HepG2 (cell line): ENCODE results near the gene GIPC3. TPM values are rescaled to one million over a fixed set of nuclear protein-coding genes. Genes with fewer than 3 reads are reported as not detected.
A peak's percentile ranks its signal among the peaks of the same experiment; 100 is the strongest.

Experiments used
- CENPT ChIP-seq: sonication (generic); formaldehyde crosslinking; IDR thresholded peaks from 2 replicates; pipeline ENCODE4 v1.8.0; 2022; ENCODE audit warnings: low read depth, mild to moderate bottlenecking, moderate library complexity, missing genetic modification reagents
- CREM ChIP-seq, 2 experiments: sonication (generic) in 1 of 2; formaldehyde crosslinking in 1 of 2; IDR thresholded peaks; 2 replicates each; pipeline versions ENCODE4 v1.4.0 to v1.6.1; 2016 to 2020; ENCODE audit warnings: antibody characterized with exemption in 1 of 2, mild to moderate bottlenecking in 1 of 2, missing genetic modification reagents in 1 of 2
- HNF4A ChIP-seq: sonication (generic); formaldehyde crosslinking; IDR thresholded peaks from 2 replicates; pipeline ENCODE4 v1.4.0; 2020; ENCODE audit warnings: missing genetic modification reagents
- MAFK ChIP-seq, 2 experiments: IDR thresholded peaks in 1 of 2; conservative IDR thresholded peaks in 1 of 2; 2 replicates each; pipeline ENCODE4 v1.6.1; 2011; ENCODE audit warnings: improper control_type of control experiment in 2 of 2, low read length in 2 of 2
- NRL ChIP-seq: sonication (generic); formaldehyde crosslinking; IDR thresholded peaks from 2 replicates; pipeline ENCODE4 v1.5.0; 2020; ENCODE audit warnings: missing genetic modification reagents, mild to moderate bottlenecking, moderate library complexity, borderline replicate concordance
- YEATS2 ChIP-seq: sonication (generic); formaldehyde crosslinking; IDR thresholded peaks from 2 replicates; pipeline ENCODE4 v1.4.0; 2020; ENCODE audit warnings: missing genetic modification reagents, borderline replicate concordance
- ZBTB38 ChIP-seq: sonication (generic); formaldehyde crosslinking; IDR thresholded peaks from 2 replicates; pipeline ENCODE4 v1.5.1; 2020; ENCODE audit warnings: mild to moderate bottlenecking, missing genetic modification reagents
- ZC3H4 ChIP-seq: sonication (generic); formaldehyde crosslinking; IDR thresholded peaks from 2 replicates; pipeline ENCODE4 v1.4.0; 2020; ENCODE audit warnings: missing genetic modification reagents, borderline replicate concordance
- ZMAT3 ChIP-seq: sonication (generic); formaldehyde crosslinking; conservative IDR thresholded peaks from 2 replicates; pipeline ENCODE4 v1.7.0; 2021; ENCODE audit warnings: missing genetic modification reagents
- ZNF260 ChIP-seq: sonication (generic); formaldehyde crosslinking; IDR thresholded peaks from 2 replicates; pipeline ENCODE4 v1.4.0; 2020; ENCODE audit warnings: missing genetic modification reagents, low read depth, mild to moderate bottlenecking, borderline replicate concordance
- ZNF281 ChIP-seq: sonication (generic); formaldehyde crosslinking; IDR thresholded peaks from 2 replicates; pipeline ENCODE4 v1.4.0; 2020; ENCODE audit warnings: missing genetic modification reagents, borderline replicate concordance
- ZNF407 ChIP-seq: sonication (generic); formaldehyde crosslinking; IDR thresholded peaks from one replicate; pipeline ENCODE4 v1.5.1; 2020; ENCODE audit warnings: mild to moderate bottlenecking, missing genetic modification reagents; ENCODE audit errors: not compliant biosample characterization
- ZNF746 ChIP-seq: sonication (generic); formaldehyde crosslinking; IDR thresholded peaks from 2 replicates; pipeline ENCODE4 v1.8.0; 2022; ENCODE audit warnings: mild to moderate bottlenecking, missing genetic modification reagents
- ZNF761 ChIP-seq: sonication (generic); formaldehyde crosslinking; conservative IDR thresholded peaks from 2 replicates; pipeline ENCODE4 v1.4.0; 2020; ENCODE audit warnings: mild to moderate bottlenecking, missing genetic modification reagents
- ZNF776 ChIP-seq: sonication (generic); formaldehyde crosslinking; IDR thresholded peaks from 2 replicates; pipeline ENCODE4 v1.4.0; 2020; ENCODE audit warnings: mild to moderate bottlenecking, missing genetic modification reagents
- ZSCAN30 ChIP-seq: sonication (generic); formaldehyde crosslinking; IDR thresholded peaks from 2 replicates; pipeline ENCODE4 v1.5.0; 2020; ENCODE audit warnings: mild to moderate bottlenecking, missing genetic modification reagents
- polyA plus RNA-seq, 8 experiments: library from polyadenylated mRNA; depleted of rRNA in 3 of 8; stranded (reverse) in 7 of 8; unstranded in 1 of 8; fragments of >200 nt; fragmentation: Illumina TruSeq in 4 of 8; extraction: Trizol in 4 of 8; gene quantifications; 2 replicates each; pipeline versions ENCODE4 v1.2.1 to v1.2.3, GENCODE V29; 2011 to 2016; ENCODE audit warnings: low read depth in 4 of 8, missing spikeins in 1 of 8, mixed read lengths in 1 of 8; ENCODE audit not compliant: insufficient read depth in 1 of 8
- total RNA-seq, 5 experiments: library from RNA; depleted of rRNA; stranded (reverse); fragments of >200 nt; fragmentation: Illumina TruSeq; extraction: Trizol; gene quantifications; 2 replicates each; pipeline ENCODE4 v1.2.3, GENCODE V29; 2016; ENCODE audit warnings: low read depth in 1 of 5

GIPC3 gene
- total and polyA plus RNA-seq, 2 of the 13 experiments (the other 11 are each of a cell fraction or from before 2014, with no cell fraction given) = 0.05 TPM; not detected in 1

- TF ChIP-seq ZNF407 (no peak), ZNF260 (no peak), ZSCAN30 (no peak), ZMAT3 (CRISPR knock-in tag) (no peak), CENPT (CRISPR knock-in tag) (no peak), ZNF776 (CRISPR knock-in tag) (peak; percentile 23; the same call in 1 of the 2 replicates), CREM (IDR thresholded peaks at IDR 0.05) (peak; percentile 87), CREM (CRISPR knock-in tag; IDR thresholded peaks at IDR 0.05) (no peak), HNF4A (CRISPR knock-in tag) (peak; percentile 34; the same call in 1 of the 2 replicates), ZNF281 (no peak), YEATS2 (CRISPR knock-in tag) (peak; percentile 99), NRL (CRISPR knock-in tag) (peak; percentile 67), ZBTB38 (CRISPR knock-in tag) (peak; percentile 61), ZNF761 (CRISPR knock-in tag) (0 out of 2 replicates have a peak, but pooled peaks have one; percentile 26), ZNF746 (CRISPR knock-in tag) (0 out of 2 replicates have a peak, but pooled peaks have one; percentile 24), MAFK (conservative IDR thresholded peaks at IDR 0.05 in 1 of 2, IDR thresholded peaks at IDR 0.05 in 1 of 2; ENCODE audit: low read length in 2 of 2) (0 out of 4 replicates have a peak, but pooled peaks of 1 of the 2 experiments have one; percentile 32), ZC3H4 (CRISPR knock-in tag) (no peak)
Observed at GRCh38 chr19:3626473-3627350, 41.4 kb downstream of the GIPC3 start, which contains the start of gene CACTIN (continued).
